ENCODE results near the gene SLC35F3. TPM values are rescaled to one million over a fixed set of nuclear protein-coding genes. Genes with fewer than 3 reads are reported as not detected.

SLC35F3 gene
- total RNA-seq, 1 experiment from 2014 or later: 19.1 TPM

- Histone ChIP-seq H3K4me3 (ENCODE audit: low read depth in 2 of 2, low read length in 2 of 2) (no peak overlapping the region), H3K27ac (ENCODE audit: low read length) (no peak overlapping the region), H3K9me3 (ENCODE audit: control insufficient read depth, insufficient read depth, low read depth, low read length) (no peaks in the 10 kb centered on the region), H3K27me3 (ENCODE audit: control insufficient read depth, insufficient read depth, low read length) (no peaks in the 10 kb centered on the region), H3K36me3 (ENCODE audit: control insufficient read depth, insufficient read depth, low read length) (no peaks in the 10 kb centered on the region), H3K4me1 (ENCODE audit: control insufficient read depth, insufficient read depth, low read length) (no peaks in the 10 kb centered on the region)
- no peak for DNase-seq (ENCODE audit: low read depth, low spot score)
- TF ChIP-seq POLR2AphosphoS5 (IDR thresholded peaks at IDR 0.05; ENCODE audit: low read depth, low read length) (no peak), TCF7L2 (IDR thresholded peaks at IDR 0.05; ENCODE audit: low read depth, low read length) (no peak), SIN3A (IDR thresholded peaks at IDR 0.05; ENCODE audit: borderline replicate concordance, insufficient read depth, low read depth, low read length) (no peak)
- TF ChIP-seq, protein P1, sequence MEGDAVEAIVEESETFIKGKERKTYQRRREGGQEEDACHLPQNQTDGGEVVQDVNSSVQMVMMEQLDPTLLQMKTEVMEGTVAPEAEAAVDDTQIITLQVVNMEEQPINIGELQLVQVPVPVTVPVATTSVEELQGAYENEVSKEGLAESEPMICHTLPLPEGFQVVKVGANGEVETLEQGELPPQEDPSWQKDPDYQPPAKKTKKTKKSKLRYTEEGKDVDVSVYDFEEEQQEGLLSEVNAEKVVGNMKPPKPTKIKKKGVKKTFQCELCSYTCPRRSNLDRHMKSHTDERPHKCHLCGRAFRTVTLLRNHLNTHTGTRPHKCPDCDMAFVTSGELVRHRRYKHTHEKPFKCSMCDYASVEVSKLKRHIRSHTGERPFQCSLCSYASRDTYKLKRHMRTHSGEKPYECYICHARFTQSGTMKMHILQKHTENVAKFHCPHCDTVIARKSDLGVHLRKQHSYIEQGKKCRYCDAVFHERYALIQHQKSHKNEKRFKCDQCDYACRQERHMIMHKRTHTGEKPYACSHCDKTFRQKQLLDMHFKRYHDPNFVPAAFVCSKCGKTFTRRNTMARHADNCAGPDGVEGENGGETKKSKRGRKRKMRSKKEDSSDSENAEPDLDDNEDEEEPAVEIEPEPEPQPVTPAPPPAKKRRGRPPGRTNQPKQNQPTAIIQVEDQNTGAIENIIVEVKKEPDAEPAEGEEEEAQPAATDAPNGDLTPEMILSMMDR (IDR thresholded peaks at IDR 0.05): no peak
- TF ChIP-seq, protein P2, sequence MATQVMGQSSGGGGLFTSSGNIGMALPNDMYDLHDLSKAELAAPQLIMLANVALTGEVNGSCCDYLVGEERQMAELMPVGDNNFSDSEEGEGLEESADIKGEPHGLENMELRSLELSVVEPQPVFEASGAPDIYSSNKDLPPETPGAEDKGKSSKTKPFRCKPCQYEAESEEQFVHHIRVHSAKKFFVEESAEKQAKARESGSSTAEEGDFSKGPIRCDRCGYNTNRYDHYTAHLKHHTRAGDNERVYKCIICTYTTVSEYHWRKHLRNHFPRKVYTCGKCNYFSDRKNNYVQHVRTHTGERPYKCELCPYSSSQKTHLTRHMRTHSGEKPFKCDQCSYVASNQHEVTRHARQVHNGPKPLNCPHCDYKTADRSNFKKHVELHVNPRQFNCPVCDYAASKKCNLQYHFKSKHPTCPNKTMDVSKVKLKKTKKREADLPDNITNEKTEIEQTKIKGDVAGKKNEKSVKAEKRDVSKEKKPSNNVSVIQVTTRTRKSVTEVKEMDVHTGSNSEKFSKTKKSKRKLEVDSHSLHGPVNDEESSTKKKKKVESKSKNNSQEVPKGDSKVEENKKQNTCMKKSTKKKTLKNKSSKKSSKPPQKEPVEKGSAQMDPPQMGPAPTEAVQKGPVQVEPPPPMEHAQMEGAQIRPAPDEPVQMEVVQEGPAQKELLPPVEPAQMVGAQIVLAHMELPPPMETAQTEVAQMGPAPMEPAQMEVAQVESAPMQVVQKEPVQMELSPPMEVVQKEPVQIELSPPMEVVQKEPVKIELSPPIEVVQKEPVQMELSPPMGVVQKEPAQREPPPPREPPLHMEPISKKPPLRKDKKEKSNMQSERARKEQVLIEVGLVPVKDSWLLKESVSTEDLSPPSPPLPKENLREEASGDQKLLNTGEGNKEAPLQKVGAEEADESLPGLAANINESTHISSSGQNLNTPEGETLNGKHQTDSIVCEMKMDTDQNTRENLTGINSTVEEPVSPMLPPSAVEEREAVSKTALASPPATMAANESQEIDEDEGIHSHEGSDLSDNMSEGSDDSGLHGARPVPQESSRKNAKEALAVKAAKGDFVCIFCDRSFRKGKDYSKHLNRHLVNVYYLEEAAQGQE (IDR thresholded peaks at IDR 0.05; ENCODE audit: insufficient read depth in 1 of 2, low read depth in 2 of 2, low read length in 1 of 2): no peak
- POLR2A ChIA-PET: no interaction called here
- BruUV-seq (replicated peaks): no TSS peak
- no peak for ATAC-seq
- intact Hi-C loops (cut with micrococcal nuclease; ENCODE audit: unreplicated experiment) (no loop called here), in situ Hi-C loops (cut with HindIII; ENCODE audit: low pct_unique_long_range_greater_than_20kb, low sequenced_read_pairs) (no loop called here)
- CTCF ChIA-PET: no interaction called here
These were observed 332.9 kb downstream of the SLC35F3 start for GRCh38 chr1:234237393-234237792.

GRCh38 chr1:234238060-234238459 lies 333.6 kb downstream of the SLC35F3 start:
- POLR2A ChIA-PET: interaction anchor here (0.6 kb wide), 1 partner anchor 22 kb away, joined by 5 read pairs; no protein-coding TSS in a partner anchor
- DNase-seq (ENCODE audit: low read depth, low spot score): no peak
- CTCF ChIA-PET: no interaction called here
- Histone ChIP-seq H3K9me3 (ENCODE audit: control insufficient read depth, insufficient read depth, low read depth, low read length) (no peaks in the 10 kb centered on the region), H3K36me3 (ENCODE audit: control insufficient read depth, insufficient read depth, low read length) (no peaks in the 10 kb centered on the region), H3K4me3 (ENCODE audit: low read depth in 2 of 2, low read length in 2 of 2) (no peak overlapping the region), H3K4me1 (ENCODE audit: control insufficient read depth, insufficient read depth, low read length) (no peaks in the 10 kb centered on the region), H3K27ac (ENCODE audit: low read length) (no peak overlapping the region), H3K27me3 (ENCODE audit: control insufficient read depth, insufficient read depth, low read length) (no peaks in the 10 kb centered on the region)
- no peak for ATAC-seq
- intact Hi-C loops (cut with micrococcal nuclease; ENCODE audit: unreplicated experiment) (no loop called here), in situ Hi-C loops (cut with HindIII; ENCODE audit: low pct_unique_long_range_greater_than_20kb, low sequenced_read_pairs) (no loop called here)
- no TSS peak for BruUV-seq (replicated peaks)
- TF ChIP-seq, protein P1 (IDR thresholded peaks at IDR 0.05): no peak
- TF ChIP-seq POLR2AphosphoS5 (IDR thresholded peaks at IDR 0.05; ENCODE audit: low read depth, low read length): no peak
- TF ChIP-seq TCF7L2 (IDR thresholded peaks at IDR 0.05; ENCODE audit: low read depth, low read length): no peak
- TF ChIP-seq SIN3A (IDR thresholded peaks at IDR 0.05; ENCODE audit: borderline replicate concordance, insufficient read depth, low read depth, low read length): no peak
- TF ChIP-seq, protein P2 (IDR thresholded peaks at IDR 0.05; ENCODE audit: insufficient read depth in 1 of 2, low read depth in 2 of 2, low read length in 1 of 2): no peak
